IPS DF 4.7 (cell line): Measurements from ENCODE around the gene RELN.
"Not testable (repeated sequence)": the region's sequence is repeated elsewhere in the genome, so short reads cannot be mapped to it uniquely, and the experiment has no call there.

Experiments
- DNase-seq: peaks from one replicate; pipeline ENCODE4 v3.0.0-alpha.2; 2013; ENCODE audit warnings: low spot score; ENCODE audit errors: extremely low read depth

RELN gene

GRCh38 chr7:103854611-103855010 lies 134.8 kb downstream of the RELN start:
- no peak for DNase-seq

GRCh38 chr7:103851357-103851756 lies 138.1 kb downstream of the RELN start:
- no peak for DNase-seq

GRCh38 chr7:103843689-103844480 lies 145.6 kb downstream of the RELN start:
- DNase-seq: no peak

GRCh38 chr7:103833401-103833800 lies 156.1 kb downstream of the RELN start:
- DNase-seq: no peak

GRCh38 chr7:103832438-103832837 lies 157.0 kb downstream of the RELN start:
- DNase-seq: no peak

- no peak for DNase-seq
These were observed 165.2 kb downstream of the RELN start for GRCh38 chr7:103824251-103824650.

- DNase-seq: no peak
These were observed 166.4 kb downstream of the RELN start for GRCh38 chr7:103823084-103823483.

- DNase-seq: no peak
These were observed 168.4 kb downstream of the RELN start for GRCh38 chr7:103821092-103821491.

- DNase-seq: not testable (repeated sequence)
These were observed 173.5 kb downstream of the RELN start for GRCh38 chr7:103815972-103816371.

- DNase-seq: no peak
These were observed 175.5 kb downstream of the RELN start for GRCh38 chr7:103813970-103814369.

GRCh38 chr7:103811997-103812396 lies 177.5 kb downstream of the RELN start:
- DNase-seq: no peak

GRCh38 chr7:103811290-103811689 lies 178.2 kb downstream of the RELN start:
- no peak for DNase-seq

GRCh38 chr7:103810112-103810744 lies 179.2 kb downstream of the RELN start:
- no peak for DNase-seq

GRCh38 chr7:103809229-103809994 lies 180.0 kb downstream of the RELN start:
- no peak for DNase-seq

- DNase-seq: no peak
These were observed 184.1 kb downstream of the RELN start for GRCh38 chr7:103805346-103805745.

GRCh38 chr7:103803631-103804030 lies 185.8 kb downstream of the RELN start:
- no peak for DNase-seq

- no peak for DNase-seq
These were observed 190.2 kb downstream of the RELN start for GRCh38 chr7:103799298-103799697.

GRCh38 chr7:103797647-103798307 lies 191.7 kb downstream of the RELN start:
- DNase-seq: no peak

GRCh38 chr7:103796327-103796962 lies 193.0 kb downstream of the RELN start:
- DNase-seq: no peak

- no peak for DNase-seq
These were observed 193.7 kb downstream of the RELN start for GRCh38 chr7:103795787-103796186.

- no peak for DNase-seq
These were observed 194.4 kb downstream of the RELN start for GRCh38 chr7:103795107-103795506.
